SK-N-SH (cell line): ENCODE measurements around the gene KLHL12.

Experiments
- EZH2phosphoT487 ChIP-seq: fragments of 200-600 bp; sonication (generic); IDR thresholded peaks from 2 replicates; pipeline ENCODE4 v1.6.1; 2017; ENCODE audit warnings: low read depth, mixed run types, mild to moderate bottlenecking, antibody characterized with exemption, moderate library complexity, borderline replicate concordance
- JUND ChIP-seq: IDR thresholded peaks from 2 replicates; pipeline ENCODE4 v1.4.0; 2012
- POLR2AphosphoS5 ChIP-seq: IDR thresholded peaks from 2 replicates; pipeline ENCODE4 v1.6.1; 2012; ENCODE audit warnings: low read depth, low read length
- SMC3 ChIP-seq: IDR thresholded peaks from 2 replicates; pipeline ENCODE4 v1.6.1; 2012; ENCODE audit warnings: low read depth, low read length, improper control_type of control experiment
- TAF1 ChIP-seq: IDR thresholded peaks from 2 replicates; pipeline ENCODE4 v1.6.1; 2012; ENCODE audit warnings: low read depth, mild to moderate bottlenecking, low read length, moderate library complexity, borderline replicate concordance
- TF ChIP-seq, protein P1 (sequence below): fragments of 200-600 bp; sonication (generic); IDR thresholded peaks from 2 replicates; pipeline ENCODE4 v1.6.1; 2017; ENCODE audit warnings: antibody characterized with exemption, mild to moderate bottlenecking, moderate library complexity
- TF ChIP-seq, protein P2 (sequence below): IDR thresholded peaks from 2 replicates; pipeline ENCODE4 v1.4.0; 2012; ENCODE audit warnings: low read depth

DNA sequence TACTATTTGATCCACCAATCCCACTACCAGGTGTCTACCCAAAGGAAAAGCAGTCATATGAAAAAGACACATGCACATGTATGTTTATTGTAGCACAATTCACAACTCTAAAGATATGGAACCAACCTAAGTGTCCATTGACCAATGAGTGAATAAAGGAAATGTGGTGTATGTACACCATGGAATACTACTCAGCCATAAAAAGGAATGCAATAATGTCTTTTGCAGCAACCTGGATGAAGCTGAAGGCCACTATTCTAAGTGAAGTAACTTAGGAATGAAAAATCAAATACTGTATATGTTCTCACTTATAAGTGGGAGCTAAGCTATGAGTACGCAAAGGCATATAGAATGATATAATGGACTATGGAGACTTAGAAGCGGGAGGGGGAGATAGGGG, 18.4 kb upstream of the KLHL12 start:
- no peak for TF ChIP-seq EZH2phosphoT487
- TF ChIP-seq, protein P1, sequence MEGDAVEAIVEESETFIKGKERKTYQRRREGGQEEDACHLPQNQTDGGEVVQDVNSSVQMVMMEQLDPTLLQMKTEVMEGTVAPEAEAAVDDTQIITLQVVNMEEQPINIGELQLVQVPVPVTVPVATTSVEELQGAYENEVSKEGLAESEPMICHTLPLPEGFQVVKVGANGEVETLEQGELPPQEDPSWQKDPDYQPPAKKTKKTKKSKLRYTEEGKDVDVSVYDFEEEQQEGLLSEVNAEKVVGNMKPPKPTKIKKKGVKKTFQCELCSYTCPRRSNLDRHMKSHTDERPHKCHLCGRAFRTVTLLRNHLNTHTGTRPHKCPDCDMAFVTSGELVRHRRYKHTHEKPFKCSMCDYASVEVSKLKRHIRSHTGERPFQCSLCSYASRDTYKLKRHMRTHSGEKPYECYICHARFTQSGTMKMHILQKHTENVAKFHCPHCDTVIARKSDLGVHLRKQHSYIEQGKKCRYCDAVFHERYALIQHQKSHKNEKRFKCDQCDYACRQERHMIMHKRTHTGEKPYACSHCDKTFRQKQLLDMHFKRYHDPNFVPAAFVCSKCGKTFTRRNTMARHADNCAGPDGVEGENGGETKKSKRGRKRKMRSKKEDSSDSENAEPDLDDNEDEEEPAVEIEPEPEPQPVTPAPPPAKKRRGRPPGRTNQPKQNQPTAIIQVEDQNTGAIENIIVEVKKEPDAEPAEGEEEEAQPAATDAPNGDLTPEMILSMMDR, result no peak
- no peak for TF ChIP-seq POLR2AphosphoS5
- no peak for TF ChIP-seq JUND
- TF ChIP-seq SMC3, result no peak
- no peak for TF ChIP-seq TAF1
- TF ChIP-seq, protein P2, sequence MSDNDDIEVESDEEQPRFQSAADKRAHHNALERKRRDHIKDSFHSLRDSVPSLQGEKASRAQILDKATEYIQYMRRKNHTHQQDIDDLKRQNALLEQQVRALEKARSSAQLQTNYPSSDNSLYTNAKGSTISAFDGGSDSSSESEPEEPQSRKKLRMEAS, result no peak
